Activated gamma-delta T cell treated with anti-CD3 and anti-CD28 coated beads, Interleukin-2, amount 50 U/mL, for 16 hours (primary cell): ENCODE measurements around the gene TNPO3.
"Not testable (repeated sequence)": the region's sequence is repeated elsewhere in the genome, so short reads cannot be mapped to it uniquely, and the experiment has no call there.

Source experiments
- DNase-seq: peaks from one replicate; pipeline ENCODE4 v3.0.0-alpha.2; 2020; ENCODE audit warnings: low read depth

TNPO3 gene

GRCh38 chr7:129014501-129015101 lies 40.3 kb downstream of the TNPO3 start:
- no peak for DNase-seq

DNA sequence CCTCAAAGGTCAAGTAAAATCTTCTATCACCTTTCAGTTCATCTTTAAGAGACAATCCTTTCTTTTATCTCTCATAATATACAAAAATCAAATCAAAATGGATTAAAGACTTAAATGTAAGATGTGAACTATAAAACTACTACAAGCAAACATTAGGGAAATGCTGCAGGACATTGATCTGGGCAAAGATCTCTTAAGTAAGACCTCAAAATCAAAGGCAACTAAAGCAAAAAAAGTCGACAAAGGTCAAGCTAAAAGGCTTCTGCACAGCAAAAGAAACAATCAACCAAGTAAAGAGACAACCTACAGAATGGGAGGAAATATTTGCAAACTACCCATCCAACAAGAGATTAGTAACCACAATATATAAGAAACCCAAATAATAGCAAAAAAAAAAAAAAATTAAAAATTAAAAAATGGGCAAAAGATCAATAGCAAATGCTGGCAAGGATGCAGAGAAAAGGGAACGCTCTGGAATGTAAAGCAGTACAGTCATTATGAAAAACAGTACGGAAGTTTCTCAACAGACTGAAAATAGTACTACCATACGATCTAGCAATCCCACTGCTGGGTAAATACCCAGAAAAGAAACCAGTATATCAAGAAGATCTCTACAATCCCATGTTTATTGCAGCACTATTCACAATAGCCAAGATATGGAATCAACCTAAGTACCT lies 41.7 kb downstream of the TNPO3 start:
- DNase-seq, result no peak

GRCh38 chr7:129012641-129013040 lies 42.3 kb downstream of the TNPO3 start:
- DNase-seq, result no peak

GRCh38 chr7:129010075-129010474 lies 44.8 kb downstream of the TNPO3 start:
- DNase-seq, result no peak

DNA sequence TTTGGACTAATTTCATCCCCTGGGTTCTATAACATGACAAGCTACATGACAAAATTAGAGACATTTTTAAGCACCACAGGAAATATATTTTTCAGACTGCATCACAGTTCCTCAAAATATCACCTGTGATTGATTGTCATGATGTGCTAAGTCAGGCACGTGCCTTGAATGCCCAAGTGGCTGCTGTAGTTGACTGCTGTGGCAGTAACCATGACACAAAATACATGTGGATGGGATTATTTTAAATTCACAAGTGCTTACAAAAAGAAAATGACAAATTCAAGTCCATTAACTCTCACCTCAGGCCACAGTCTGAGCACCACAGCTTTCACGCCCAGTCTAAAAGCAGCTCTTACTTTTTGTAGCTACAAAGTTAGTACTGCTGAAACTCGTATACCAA lies 45.5 kb downstream of the TNPO3 start:
- no peak for DNase-seq

GRCh38 chr7:129008645-129009414 lies 46.1 kb downstream of the TNPO3 start:
- DNase-seq, result no peak

- no peak for DNase-seq
These were observed 47.3 kb downstream of the TNPO3 start for GRCh38 chr7:129007572-129007971.

DNA sequence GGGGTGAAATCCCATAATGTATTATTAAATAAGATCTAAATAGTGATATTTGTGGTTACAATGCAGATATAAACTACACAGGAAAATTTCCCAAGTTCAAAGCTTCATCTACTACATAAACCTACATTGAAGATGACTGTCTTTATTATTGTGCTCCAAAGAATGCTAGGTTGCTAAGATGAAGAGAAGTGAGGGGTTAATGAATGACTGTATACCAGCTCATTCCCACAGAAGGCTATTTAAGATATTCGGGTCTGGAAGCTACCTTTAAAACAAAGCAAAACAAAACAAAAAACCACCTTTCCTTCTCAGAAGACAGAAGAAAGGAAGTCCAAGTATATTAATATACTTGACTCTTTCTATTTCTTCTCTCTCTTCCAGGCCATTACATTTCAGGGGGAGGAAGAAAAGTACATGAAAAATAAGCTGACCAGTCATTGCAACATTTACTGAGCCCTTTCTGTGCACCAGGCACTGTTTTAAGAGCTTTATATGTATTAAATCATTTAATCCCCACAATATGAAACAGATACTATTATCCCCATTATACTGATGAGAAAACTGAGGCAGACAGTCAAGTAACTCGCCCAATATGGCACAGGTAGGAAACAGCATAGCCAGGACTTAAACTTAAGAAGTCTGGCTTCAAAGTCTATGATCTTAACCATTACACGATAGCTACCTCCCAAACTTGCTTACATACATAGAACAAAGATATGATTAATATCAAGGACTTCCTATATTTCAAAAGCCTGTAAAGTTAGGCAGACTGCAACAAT lies 48.1 kb downstream of the TNPO3 start:
- no peak for DNase-seq

DNA sequence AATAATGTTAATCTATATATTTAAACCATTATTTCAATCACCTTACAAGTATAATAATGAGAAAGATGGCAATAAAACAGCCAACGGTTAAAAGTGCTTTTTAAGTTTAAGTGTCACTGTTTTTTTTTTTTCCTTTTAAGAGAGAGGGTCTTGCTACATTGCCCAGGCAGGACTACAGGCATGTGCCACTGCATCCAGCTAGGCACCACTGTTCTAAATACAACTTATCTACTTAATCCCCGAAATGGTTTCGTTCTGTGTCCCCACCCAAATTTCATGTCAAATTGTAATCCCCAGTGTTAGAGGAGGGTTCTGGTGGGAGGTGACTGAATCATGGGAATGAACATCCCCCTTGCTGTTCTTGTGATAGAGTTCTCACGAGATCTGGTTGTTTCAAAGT lies 49.7 kb downstream of the TNPO3 start:
- no peak for DNase-seq

DNA sequence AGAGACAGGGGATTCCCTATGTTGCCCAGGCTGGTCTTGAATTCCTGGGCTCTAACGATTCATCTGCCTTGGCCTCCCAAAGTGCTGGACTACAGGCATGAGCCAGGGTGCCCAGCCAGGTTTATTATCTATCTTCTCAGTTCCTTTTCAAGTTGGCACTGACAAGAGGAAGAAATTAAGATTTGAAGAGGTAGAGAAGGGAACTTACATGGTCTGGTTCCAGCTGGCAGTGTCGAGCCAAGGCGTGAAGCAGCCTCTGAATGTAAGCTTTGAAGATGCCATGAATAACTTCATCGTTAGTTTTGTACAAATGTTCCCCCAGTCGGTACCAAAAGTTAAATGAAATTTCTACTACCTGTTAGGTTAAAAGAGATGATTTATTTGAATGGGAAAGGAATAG lies 57.7 kb downstream of the TNPO3 start:
- no peak for DNase-seq

- DNase-seq, result not testable (repeated sequence)
These were observed 60.4 kb downstream of the TNPO3 start for GRCh38 chr7:128994560-128994959.

DNA sequence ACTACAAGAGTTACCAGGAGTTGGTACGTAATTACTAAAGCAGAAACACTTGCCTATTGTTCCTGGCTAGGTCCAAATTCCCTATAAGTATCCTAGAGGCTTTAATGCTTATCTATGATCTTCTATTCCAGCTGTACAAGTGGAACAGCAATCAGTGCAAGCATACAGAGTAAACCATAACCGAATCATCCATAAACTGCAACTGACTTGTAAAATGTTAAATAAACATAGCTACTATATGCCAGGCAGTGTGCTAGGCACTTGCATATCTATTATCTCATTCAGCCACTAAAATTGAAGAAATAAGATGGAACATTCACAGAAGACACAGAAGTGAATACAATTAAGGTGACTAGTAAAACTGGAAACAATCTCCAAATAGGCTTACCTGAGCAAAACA lies 61.5 kb downstream of the TNPO3 start:
- DNase-seq, result no peak

DNA sequence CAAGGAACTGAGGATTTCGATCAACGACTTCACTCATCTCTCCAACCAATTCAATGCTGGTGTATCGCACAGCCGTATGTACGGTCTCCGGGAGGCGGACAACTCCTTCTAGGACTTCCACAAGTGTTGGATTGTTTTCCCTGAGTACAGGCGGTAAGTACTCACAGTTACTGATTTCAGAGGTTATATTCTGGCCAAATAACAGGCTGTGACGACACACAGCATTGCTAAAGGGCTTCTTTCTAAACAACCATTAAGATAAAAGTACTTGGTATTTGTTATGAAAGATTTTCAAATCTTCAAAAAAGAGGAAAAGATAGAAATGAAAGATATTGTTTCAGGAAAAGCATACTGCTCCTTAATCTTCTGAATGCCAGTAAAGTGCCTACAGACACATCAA lies 65.0 kb downstream of the TNPO3 start:
- no peak for DNase-seq

DNA sequence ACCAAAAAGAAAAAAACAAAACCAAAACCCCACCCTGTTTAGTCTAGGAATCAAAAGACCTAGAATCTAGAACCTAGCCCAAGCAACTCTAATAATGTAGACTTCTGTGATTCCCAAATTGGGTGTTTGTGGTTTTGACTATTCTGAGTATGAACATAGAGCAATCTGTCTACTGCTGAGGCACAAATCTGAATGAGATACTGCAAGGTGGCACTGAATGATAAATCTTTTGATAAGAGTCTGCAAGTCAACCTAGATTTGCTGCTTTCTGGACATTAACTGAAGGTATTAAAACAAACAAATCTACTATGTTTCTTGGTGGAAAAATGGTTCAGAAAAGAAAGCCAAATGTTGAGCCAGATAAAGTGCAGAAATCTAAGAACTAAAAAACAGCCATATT lies 66.5 kb downstream of the TNPO3 start:
- no peak for DNase-seq

DNA sequence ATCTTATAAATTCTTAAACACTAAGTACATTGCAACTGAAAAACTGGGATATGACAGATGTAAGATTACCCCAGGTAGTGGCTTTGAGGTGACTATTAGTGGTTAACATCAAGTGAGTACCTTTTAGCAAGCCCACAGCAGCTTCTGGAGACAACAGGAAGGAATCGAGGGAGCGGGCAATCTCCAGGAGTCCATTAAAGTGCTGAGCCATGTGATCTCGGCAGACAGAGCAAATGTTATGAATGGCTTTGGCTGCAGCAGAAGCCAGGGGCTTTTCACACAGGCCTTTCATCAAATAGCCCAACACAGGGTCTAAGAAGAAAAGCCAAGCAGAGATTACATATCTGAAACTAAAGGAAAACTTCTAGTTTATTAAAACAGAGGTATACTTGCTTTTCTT lies 68.3 kb downstream of the TNPO3 start:
- DNase-seq, result no peak

DNA sequence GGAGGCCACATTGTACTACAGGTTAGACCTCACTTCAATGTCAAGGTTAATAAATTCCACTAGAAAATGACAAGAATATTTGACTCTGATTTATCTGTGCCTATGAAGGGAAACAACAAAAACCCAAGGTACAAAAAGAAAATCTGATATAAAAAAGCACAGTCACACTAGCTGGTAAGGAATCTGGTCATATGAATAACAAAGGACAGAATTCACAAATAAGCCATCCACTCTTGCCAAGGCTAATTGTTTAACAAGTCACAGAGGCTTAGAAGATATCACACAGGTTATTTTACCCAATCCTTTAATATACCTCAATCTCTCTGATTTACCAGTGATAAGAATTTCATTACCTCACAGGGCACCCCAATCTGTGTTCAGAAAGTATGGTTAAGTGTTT lies 69.3 kb downstream of the TNPO3 start:
- no peak for DNase-seq

DNA sequence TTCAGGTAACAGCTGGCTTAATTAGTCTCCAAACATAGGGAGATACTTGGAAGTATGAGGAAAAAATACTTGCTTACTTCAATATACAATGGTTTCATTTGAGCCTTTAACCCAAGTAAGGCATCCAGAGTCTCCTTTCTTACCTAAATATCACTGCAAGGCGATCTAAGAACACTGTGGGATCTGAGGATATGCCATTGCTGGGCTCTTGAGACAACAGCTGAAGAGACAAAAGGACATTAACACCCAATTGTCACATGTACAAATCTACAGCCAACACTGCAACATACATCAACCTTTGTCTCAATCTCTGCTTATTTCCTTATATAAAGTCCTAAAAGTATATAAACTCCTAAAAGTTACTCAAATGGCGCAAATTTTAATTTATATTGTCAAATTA lies 72.8 kb downstream of the TNPO3 start:
- no peak for DNase-seq

GRCh38 chr7:128974241-128974934 lies 80.5 kb downstream of the TNPO3 start:
- DNase-seq, result no peak

DNA sequence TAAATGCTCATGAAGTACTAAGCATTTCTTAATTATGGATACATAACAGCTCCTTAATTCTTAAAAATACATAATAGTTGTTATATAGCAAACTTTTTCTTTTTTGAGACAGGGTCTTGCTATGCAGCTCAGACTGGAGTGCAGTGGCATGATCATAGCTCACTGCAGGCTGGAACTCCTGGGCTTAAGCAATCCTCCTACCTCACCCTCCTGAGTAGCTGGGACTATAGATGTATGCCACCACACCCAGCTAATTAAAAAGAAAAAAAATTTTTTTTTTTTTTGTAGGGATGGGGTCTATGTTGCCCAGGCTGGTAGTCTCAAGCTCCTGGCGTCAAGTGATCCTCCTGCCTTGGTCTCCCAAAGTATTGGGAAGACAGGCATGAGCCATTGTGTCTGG lies 86.3 kb downstream of the TNPO3 start:
- no peak for DNase-seq

GRCh38 chr7:128963327-128963757 lies 91.6 kb downstream of the TNPO3 start:
- no peak for DNase-seq

GRCh38 chr7:128962899-128963298 lies 92.0 kb downstream of the TNPO3 start:
- no peak for DNase-seq
